Fibroblast of mammary gland (primary cell): ENCODE data around the gene DNAI2.

Experiments
- DNase-seq: peaks from one replicate; pipeline ENCODE4 v3.0.0-alpha.2; 2010; ENCODE audit warnings: low read depth
- H3K4me3 ChIP-seq: 2 replicates; pipeline ENCODE4 v1.5.1; 2011; ENCODE audit warnings: low read depth, mild to moderate bottlenecking, low read length, moderate library complexity; ENCODE audit not compliant: control insufficient read depth
- CTCF ChIP-seq: conservative IDR thresholded peaks from 2 replicates; pipeline ENCODE4 v1.5.1; 2011; ENCODE audit warnings: low read depth, low read length, inconsistent platforms; ENCODE audit not compliant: control insufficient read depth, insufficient read depth

DNAI2 gene

GRCh38 chr17:74326506-74326905, 52.5 kb downstream of the DNAI2 start:
- no peak for TF ChIP-seq CTCF
- H3K4me3 ChIP-seq: no peak overlapping the region
- no peak for DNase-seq

DNA sequence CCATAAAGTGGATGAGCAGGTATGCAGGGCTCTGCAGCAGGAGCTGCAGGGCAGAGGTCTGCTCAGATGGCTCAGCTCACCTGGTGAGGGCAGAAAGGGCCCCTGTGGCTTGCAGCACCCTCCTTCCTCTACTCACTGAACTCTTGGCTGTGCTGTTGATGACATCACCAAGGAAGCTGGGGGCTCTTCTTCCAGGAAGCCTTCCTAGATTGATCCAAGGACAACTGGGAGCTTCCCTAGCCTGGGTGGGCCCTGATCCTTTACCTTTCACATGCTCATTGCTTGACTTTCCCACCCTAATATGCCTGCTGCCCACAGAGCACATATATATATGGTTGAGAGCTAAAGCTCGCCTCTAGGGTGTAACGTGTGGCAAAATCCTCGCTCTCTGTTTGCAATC, 54.5 kb downstream of the DNAI2 start:
- DNase-seq: no peak
- no peak for TF ChIP-seq CTCF
- no peak overlapping the region for H3K4me3 ChIP-seq

DNA sequence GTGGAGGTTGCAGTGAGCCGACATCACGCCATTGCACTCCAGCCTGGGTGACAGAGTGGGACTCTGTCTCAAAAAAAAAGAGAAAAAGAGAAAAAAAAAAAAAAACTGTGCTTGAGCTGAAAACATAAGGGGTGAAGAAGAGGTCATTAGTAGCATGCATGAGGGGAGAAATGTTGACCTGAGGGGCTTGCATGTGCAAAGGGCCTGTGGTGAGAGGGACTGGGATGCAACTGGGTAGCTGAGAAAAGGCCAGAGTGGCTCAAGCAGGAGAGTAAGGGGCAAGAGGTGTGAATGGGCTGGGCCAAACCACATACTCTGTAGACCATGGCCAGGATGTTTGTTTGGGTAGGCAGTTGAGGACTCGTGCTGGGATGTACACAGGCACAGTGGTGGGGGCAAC, 55.3 kb downstream of the DNAI2 start:
- DNase-seq: no peak
- no peak overlapping the region for H3K4me3 ChIP-seq
- no peak for TF ChIP-seq CTCF

DNA sequence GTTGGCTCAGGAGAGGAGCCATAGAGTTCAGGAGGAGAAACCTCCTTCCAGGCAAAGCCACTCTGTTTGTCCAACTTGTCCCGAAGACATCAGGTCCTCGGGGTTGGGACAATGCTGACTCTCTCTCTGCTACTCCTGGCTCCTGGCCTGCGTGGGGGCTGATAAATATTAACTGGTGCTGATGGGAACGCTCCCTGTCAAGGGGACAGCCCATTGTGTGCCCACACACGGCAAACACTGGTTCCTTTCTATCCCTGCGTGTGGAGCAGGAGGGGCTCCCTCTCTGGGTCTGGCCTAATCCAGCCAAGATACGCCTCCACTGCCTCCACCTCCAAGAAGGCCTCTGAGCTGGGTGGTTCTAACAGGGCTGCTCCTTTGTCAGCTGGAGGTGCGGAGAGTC, 56.4 kb downstream of the DNAI2 start:
- no peak overlapping the region for H3K4me3 ChIP-seq
- no peak for TF ChIP-seq CTCF
- DNase-seq: no peak

- TF ChIP-seq CTCF: no peak
- H3K4me3 ChIP-seq: no peak overlapping the region
- DNase-seq: no peak
Measured at GRCh38 chr17:74332017-74332650, 58.1 kb downstream of the DNAI2 start.

GRCh38 chr17:74332763-74333283, 58.8 kb downstream of the DNAI2 start:
- no peak for DNase-seq
- H3K4me3 ChIP-seq: no peak overlapping the region
- no peak for TF ChIP-seq CTCF
